ENCODE data around the gene RNGTT.

Gene RNGTT

GRCh38 chr6:88670369-88670768, 293.0 kb downstream of the RNGTT start:
- no peak for DNase-seq (ENCODE audit: low read depth)
- TF ChIP-seq CTCF (IDR thresholded peaks at IDR 0.05; ENCODE audit: control insufficient read depth, extremely low read depth, insufficient read depth), result no peak
- H3K4me3 ChIP-seq (ENCODE audit: low read depth, low read length), result no peak overlapping the region

- H3K4me3 ChIP-seq (ENCODE audit: low read depth, low read length), result no peak overlapping the region
- TF ChIP-seq CTCF (IDR thresholded peaks at IDR 0.05; ENCODE audit: control insufficient read depth, extremely low read depth, insufficient read depth), result no peak
- DNase-seq (ENCODE audit: low read depth), result no peak
These were observed 293.9 kb downstream of the RNGTT start for GRCh38 chr6:88669475-88669874.

- DNase-seq (ENCODE audit: low read depth), result no peak
- no peak overlapping the region for H3K4me3 ChIP-seq (ENCODE audit: low read depth, low read length)
- no peak for TF ChIP-seq CTCF (IDR thresholded peaks at IDR 0.05; ENCODE audit: control insufficient read depth, extremely low read depth, insufficient read depth)
These were observed 296.5 kb downstream of the RNGTT start for GRCh38 chr6:88666901-88667300.

- no peak for TF ChIP-seq CTCF (IDR thresholded peaks at IDR 0.05; ENCODE audit: control insufficient read depth, extremely low read depth, insufficient read depth)
- DNase-seq (ENCODE audit: low read depth), result peak; percentile 56
- H3K4me3 ChIP-seq (ENCODE audit: low read depth, low read length), result no peak overlapping the region
These were observed 298.3 kb downstream of the RNGTT start for GRCh38 chr6:88665131-88665530.

GRCh38 chr6:88663801-88664200, 299.6 kb downstream of the RNGTT start:
- no peak for TF ChIP-seq CTCF (IDR thresholded peaks at IDR 0.05; ENCODE audit: control insufficient read depth, extremely low read depth, insufficient read depth)
- no peak overlapping the region for H3K4me3 ChIP-seq (ENCODE audit: low read depth, low read length)
- DNase-seq (ENCODE audit: low read depth), result no peak

- no peak for TF ChIP-seq CTCF (IDR thresholded peaks at IDR 0.05; ENCODE audit: control insufficient read depth, extremely low read depth, insufficient read depth)
- no peak for DNase-seq (ENCODE audit: low read depth)
- H3K4me3 ChIP-seq (ENCODE audit: low read depth, low read length), result no peak overlapping the region
These were observed 300.7 kb downstream of the RNGTT start for GRCh38 chr6:88662653-88663174.

- no peak for DNase-seq (ENCODE audit: low read depth)
- H3K4me3 ChIP-seq (ENCODE audit: low read depth, low read length), result no peak overlapping the region
- TF ChIP-seq CTCF (IDR thresholded peaks at IDR 0.05; ENCODE audit: control insufficient read depth, extremely low read depth, insufficient read depth), result no peak
These were observed 301.2 kb downstream of the RNGTT start for GRCh38 chr6:88662163-88662580.

Data from LNCaP clone FGC (cell line).